Measurements from ENCODE around the gene EPSTI1.

The EPSTI1 gene

DNA sequence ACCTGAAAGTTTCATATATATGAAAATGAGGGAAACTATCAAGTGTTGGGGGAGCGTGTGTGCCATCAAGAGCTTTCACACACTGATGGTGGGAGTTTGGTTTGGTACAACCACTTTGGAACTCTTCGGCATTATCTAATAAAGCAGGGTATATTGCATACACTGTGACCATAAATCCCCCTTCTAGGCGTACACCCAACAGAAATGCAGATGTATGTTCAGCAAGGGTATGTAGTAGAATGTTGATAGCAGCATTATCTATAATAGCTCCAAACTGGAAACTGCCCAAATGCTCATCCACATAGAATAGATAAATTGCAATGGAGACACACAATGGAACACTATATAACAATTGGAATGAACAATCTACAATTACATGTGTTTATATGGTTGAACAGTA is 139.9 kb downstream of the EPSTI1 start:
- Histone ChIP-seq H3K9me3 (no peaks in the 10 kb centered on the region), H3K4me1 (no peaks in the 10 kb centered on the region), H3K4me3 (ENCODE audit: low read depth, low read length) (no peak overlapping the region), H3K27me3 (no peaks in the 10 kb centered on the region), H3K36me3 (no peaks in the 10 kb centered on the region)
- DNase-seq: no peak
- TF ChIP-seq, protein P1, sequence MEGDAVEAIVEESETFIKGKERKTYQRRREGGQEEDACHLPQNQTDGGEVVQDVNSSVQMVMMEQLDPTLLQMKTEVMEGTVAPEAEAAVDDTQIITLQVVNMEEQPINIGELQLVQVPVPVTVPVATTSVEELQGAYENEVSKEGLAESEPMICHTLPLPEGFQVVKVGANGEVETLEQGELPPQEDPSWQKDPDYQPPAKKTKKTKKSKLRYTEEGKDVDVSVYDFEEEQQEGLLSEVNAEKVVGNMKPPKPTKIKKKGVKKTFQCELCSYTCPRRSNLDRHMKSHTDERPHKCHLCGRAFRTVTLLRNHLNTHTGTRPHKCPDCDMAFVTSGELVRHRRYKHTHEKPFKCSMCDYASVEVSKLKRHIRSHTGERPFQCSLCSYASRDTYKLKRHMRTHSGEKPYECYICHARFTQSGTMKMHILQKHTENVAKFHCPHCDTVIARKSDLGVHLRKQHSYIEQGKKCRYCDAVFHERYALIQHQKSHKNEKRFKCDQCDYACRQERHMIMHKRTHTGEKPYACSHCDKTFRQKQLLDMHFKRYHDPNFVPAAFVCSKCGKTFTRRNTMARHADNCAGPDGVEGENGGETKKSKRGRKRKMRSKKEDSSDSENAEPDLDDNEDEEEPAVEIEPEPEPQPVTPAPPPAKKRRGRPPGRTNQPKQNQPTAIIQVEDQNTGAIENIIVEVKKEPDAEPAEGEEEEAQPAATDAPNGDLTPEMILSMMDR (IDR thresholded peaks at IDR 0.05; ENCODE audit: low read depth, low read length): no peak

DNA sequence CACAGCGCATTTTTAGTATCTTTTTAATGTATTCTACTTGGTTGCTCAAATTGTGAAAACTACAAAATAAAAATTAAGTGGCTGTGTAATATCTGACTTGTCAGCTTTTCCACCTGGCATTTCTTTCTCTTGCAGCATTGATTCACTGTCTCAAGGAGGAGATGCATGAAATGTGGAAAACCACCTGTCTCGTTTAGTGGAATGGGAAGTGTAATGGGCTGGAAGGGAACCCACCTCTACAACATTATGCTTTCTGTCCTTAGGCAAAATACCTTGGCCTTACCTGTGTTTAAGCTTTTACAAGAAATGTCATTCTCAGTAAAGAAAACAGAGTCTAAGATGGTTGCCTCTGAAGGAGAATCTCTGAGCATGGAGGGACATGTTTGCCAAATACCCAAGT is 142.8 kb downstream of the EPSTI1 start:
- H3K9me3 ChIP-seq: no peaks in the 10 kb centered on the region
- TF ChIP-seq, protein P1 (IDR thresholded peaks at IDR 0.05; ENCODE audit: low read depth, low read length): no peak
- no peaks in the 10 kb centered on the region for H3K4me1 ChIP-seq
- H3K4me3 ChIP-seq (ENCODE audit: low read depth, low read length): no peak overlapping the region
- no peak for DNase-seq
- no peaks in the 10 kb centered on the region for H3K36me3 ChIP-seq
- H3K27me3 ChIP-seq: no peaks in the 10 kb centered on the region

DNA sequence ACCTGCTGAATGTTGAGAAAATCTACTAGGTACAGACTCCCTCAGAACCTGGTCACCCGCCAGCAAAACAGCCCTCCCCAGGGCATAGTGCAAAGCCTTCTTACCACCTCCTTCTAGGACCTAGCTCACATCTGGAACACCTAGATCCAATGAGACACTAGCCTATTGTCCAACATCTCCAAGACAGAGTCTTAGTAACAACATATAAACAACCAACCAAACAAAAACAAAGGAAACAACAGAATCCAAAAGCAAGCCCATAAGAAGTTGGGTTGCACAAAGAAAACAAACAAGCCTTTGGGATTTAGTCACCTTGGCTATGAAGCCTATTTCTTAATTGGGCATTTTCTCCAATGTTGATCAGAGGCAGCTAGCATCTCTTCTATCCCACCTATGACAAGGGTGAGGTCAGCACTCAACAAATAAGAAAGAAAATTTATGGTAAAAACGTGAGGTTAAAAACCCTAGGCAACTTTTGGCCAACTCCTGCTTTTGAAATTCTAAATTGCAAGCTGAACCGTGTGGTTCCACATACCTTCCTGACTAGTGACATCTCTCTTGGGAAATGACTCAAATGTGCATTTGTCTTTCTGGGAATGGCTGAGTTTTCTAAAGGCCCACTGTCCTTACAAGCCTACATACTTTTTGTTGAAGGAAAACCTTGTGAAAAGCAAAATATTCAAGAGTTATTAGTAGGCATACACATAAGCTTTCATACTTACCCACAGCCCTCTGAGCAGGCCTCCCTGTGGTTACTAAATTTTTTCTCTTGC is 144.0 kb downstream of the EPSTI1 start:
- TF ChIP-seq, protein P1 (IDR thresholded peaks at IDR 0.05; ENCODE audit: low read depth, low read length): no peak
- H3K9me3 ChIP-seq: no peaks in the 10 kb centered on the region
- DNase-seq: no peak
- H3K27me3 ChIP-seq: no peaks in the 10 kb centered on the region
- H3K4me3 ChIP-seq (ENCODE audit: low read depth, low read length): no peak overlapping the region
- H3K36me3 ChIP-seq: no peaks in the 10 kb centered on the region
- H3K4me1 ChIP-seq: no peaks in the 10 kb centered on the region

- Histone ChIP-seq H3K36me3 (no peaks in the 10 kb centered on the region), H3K4me3 (ENCODE audit: low read depth, low read length) (no peak overlapping the region), H3K9me3 (no peaks in the 10 kb centered on the region), H3K27me3 (no peaks in the 10 kb centered on the region), H3K4me1 (peaks cover 8% of the 10 kb centered on the region)
- TF ChIP-seq, protein P1 (IDR thresholded peaks at IDR 0.05; ENCODE audit: low read depth, low read length): peak; percentile 58
- peak; percentile 33 for DNase-seq
Measured at GRCh38 chr13:42836930-42837690, 154.9 kb downstream of the EPSTI1 start.
